NCI-H187 treated with DMSO at 0.1 percent for 48 hours (cell line): ENCODE data around the gene YPEL1.
A peak's percentile ranks its signal among the peaks of the same experiment; 100 is the strongest.
"Not testable (repeated sequence)": the region's sequence is repeated elsewhere in the genome, so short reads cannot be mapped to it uniquely, and the experiment has no call there.

Source experiments
- DNase-seq: peaks from one replicate; lab custom pipeline; 2025; lab: John Stamatoyannopoulos, UW

Gene YPEL1

GRCh38 chr22:21683401-21683811, 52.2 kb downstream of the YPEL1 start:
- DNase-seq = no peak

- no peak for DNase-seq
Measured at GRCh38 chr22:21682385-21683175, 53.0 kb downstream of the YPEL1 start.

GRCh38 chr22:21681566-21682370, 53.8 kb downstream of the YPEL1 start:
- no peak for DNase-seq

GRCh38 chr22:21680830-21681565, 54.6 kb downstream of the YPEL1 start:
- DNase-seq = no peak

GRCh38 chr22:21679383-21679782, 56.2 kb downstream of the YPEL1 start:
- no peak for DNase-seq

GRCh38 chr22:21678842-21679241, 56.8 kb downstream of the YPEL1 start:
- DNase-seq = not testable (repeated sequence)

- peak; percentile 10 for DNase-seq
Measured at GRCh38 chr22:21677606-21678443, 57.8 kb downstream of the YPEL1 start.

- no peak for DNase-seq
Measured at GRCh38 chr22:21674638-21675245, 60.9 kb downstream of the YPEL1 start.

- DNase-seq = no peak
Measured at GRCh38 chr22:21673534-21674321, 61.9 kb downstream of the YPEL1 start.

GRCh38 chr22:21672107-21672629, 63.4 kb downstream of the YPEL1 start:
- DNase-seq = no peak

- DNase-seq = no peak
Measured at GRCh38 chr22:21669026-21669425, 66.6 kb downstream of the YPEL1 start.

GRCh38 chr22:21666786-21667185, 68.8 kb downstream of the YPEL1 start:
- no peak for DNase-seq

GRCh38 chr22:21665047-21665851, 70.3 kb downstream of the YPEL1 start:
- DNase-seq = no peak

GRCh38 chr22:21663738-21664137, 71.9 kb downstream of the YPEL1 start:
- DNase-seq = no peak

- DNase-seq = no peak
Measured at GRCh38 chr22:21661991-21662390, 73.6 kb downstream of the YPEL1 start.

GRCh38 chr22:21660904-21661303, 74.7 kb downstream of the YPEL1 start:
- DNase-seq = no peak

GRCh38 chr22:21659864-21660525, 75.6 kb downstream of the YPEL1 start:
- DNase-seq = no peak

- DNase-seq = no peak
Measured at GRCh38 chr22:21657360-21658032, 78.1 kb downstream of the YPEL1 start.
